ENCODE measurements around the gene TGFBR2. TPM values are rescaled to one million over a fixed set of nuclear protein-coding genes. Genes with fewer than 3 reads are reported as not detected.
A peak's percentile ranks its signal among the peaks of the same experiment; 100 is the strongest.

The TGFBR2 gene
- total and polyA plus RNA-seq, 2 of the 13 experiments (the other 11 are each of a cell fraction or from before 2014, with no cell fraction given), result 82.2 to 187 TPM

- TF ChIP-seq HINFP (CRISPR knock-in tag; IDR thresholded peaks at IDR 0.05; ENCODE audit: low read depth), result no peak
- no peak for TF ChIP-seq ELF4 (CRISPR knock-in tag; IDR thresholded peaks at IDR 0.05; ENCODE audit: borderline replicate concordance)
- TF ChIP-seq HNF4A (CRISPR knock-in tag; IDR thresholded peaks at IDR 0.05), result no peak
- no peak for TF ChIP-seq HNF1A (IDR thresholded peaks at IDR 0.05; ENCODE audit: low read depth)
- no peak for TF ChIP-seq HNF1A (CRISPR knock-in tag; IDR thresholded peaks at IDR 0.05; ENCODE audit: borderline replicate concordance)
- TF ChIP-seq SAP130 (CRISPR knock-in tag; IDR thresholded peaks at IDR 0.05; ENCODE audit: low read depth), result 0 out of 2 replicates have a peak, but pooled peaks have one; percentile 10
- peak; percentile 17; the same call in 1 of the 2 replicates for TF ChIP-seq SSRP1 (CRISPR knock-in tag; IDR thresholded peaks at IDR 0.05)
- TF ChIP-seq HOXA5 (CRISPR knock-in tag; IDR thresholded peaks at IDR 0.05), result no peak
- TF ChIP-seq, protein P1, sequence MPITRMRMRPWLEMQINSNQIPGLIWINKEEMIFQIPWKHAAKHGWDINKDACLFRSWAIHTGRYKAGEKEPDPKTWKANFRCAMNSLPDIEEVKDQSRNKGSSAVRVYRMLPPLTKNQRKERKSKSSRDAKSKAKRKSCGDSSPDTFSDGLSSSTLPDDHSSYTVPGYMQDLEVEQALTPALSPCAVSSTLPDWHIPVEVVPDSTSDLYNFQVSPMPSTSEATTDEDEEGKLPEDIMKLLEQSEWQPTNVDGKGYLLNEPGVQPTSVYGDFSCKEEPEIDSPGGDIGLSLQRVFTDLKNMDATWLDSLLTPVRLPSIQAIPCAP (CRISPR knock-in tag; IDR thresholded peaks at IDR 0.05; ENCODE audit: low read depth), result no peak
- no peak for TF ChIP-seq ZEB1 (IDR thresholded peaks at IDR 0.05; ENCODE audit: insufficient replicate concordance, low read depth)
- TF ChIP-seq ZNF225 (CRISPR knock-in tag; IDR thresholded peaks at IDR 0.05), result no peak
- TF ChIP-seq, protein P2, sequence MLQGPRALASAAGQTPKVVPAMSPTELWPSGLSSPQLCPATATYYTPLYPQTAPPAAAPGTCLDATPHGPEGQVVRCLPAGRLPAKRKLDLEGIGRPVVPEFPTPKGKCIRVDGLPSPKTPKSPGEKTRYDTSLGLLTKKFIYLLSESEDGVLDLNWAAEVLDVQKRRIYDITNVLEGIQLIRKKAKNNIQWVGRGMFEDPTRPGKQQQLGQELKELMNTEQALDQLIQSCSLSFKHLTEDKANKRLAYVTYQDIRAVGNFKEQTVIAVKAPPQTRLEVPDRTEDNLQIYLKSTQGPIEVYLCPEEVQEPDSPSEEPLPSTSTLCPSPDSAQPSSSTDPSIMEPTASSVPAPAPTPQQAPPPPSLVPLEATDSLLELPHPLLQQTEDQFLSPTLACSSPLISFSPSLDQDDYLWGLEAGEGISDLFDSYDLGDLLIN (CRISPR knock-in tag; IDR thresholded peaks at IDR 0.05; ENCODE audit: borderline replicate concordance), result no peak
- 0 out of 2 replicates have a peak, but pooled peaks have one; percentile 11 for TF ChIP-seq MED1 (CRISPR knock-in tag; IDR thresholded peaks at IDR 0.05)
- TF ChIP-seq SOX6 (IDR thresholded peaks at IDR 0.05), result no peak
- 0 out of 2 replicates have a peak, but pooled peaks have one; percentile 8 for TF ChIP-seq SOX6 (CRISPR knock-in tag; IDR thresholded peaks at IDR 0.05)
- TF ChIP-seq SP2 (CRISPR knock-in tag; IDR thresholded peaks at IDR 0.05), result no peak
- TF ChIP-seq, protein P3, sequence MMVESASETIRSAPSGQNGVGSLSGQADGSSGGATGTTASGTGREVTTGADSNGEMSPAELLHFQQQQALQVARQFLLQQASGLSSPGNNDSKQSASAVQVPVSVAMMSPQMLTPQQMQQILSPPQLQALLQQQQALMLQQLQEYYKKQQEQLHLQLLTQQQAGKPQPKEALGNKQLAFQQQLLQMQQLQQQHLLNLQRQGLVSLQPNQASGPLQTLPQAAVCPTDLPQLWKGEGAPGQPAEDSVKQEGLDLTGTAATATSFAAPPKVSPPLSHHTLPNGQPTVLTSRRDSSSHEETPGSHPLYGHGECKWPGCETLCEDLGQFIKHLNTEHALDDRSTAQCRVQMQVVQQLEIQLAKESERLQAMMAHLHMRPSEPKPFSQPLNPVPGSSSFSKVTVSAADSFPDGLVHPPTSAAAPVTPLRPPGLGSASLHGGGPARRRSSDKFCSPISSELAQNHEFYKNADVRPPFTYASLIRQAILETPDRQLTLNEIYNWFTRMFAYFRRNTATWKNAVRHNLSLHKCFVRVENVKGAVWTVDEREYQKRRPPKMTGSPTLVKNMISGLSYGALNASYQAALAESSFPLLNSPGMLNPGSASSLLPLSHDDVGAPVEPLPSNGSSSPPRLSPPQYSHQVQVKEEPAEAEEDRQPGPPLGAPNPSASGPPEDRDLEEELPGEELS (CRISPR knock-in tag; IDR thresholded peaks at IDR 0.05), result 0 out of 2 replicates have a peak, but pooled peaks have one; percentile 17
- no peak for TF ChIP-seq ZC3H4 (CRISPR knock-in tag; IDR thresholded peaks at IDR 0.05; ENCODE audit: borderline replicate concordance)
These were observed 52.1 kb downstream of the TGFBR2 start (continued) for GRCh38 chr3:30658328-30659052.

All from HepG2 (cell line).